ENCODE results near the gene RPH3AL.

RPH3AL gene

GRCh38 chr17:269616-270514 is 82.7 kb downstream of the RPH3AL start:
- DNase-seq (ENCODE audit: low read depth, low spot score) = no peak
- no peak overlapping the region for H3K27ac ChIP-seq

- DNase-seq (ENCODE audit: low read depth, low spot score) = no peak
- no peak overlapping the region for H3K27ac ChIP-seq
Observed at GRCh38 chr17:266701-267667, 85.6 kb downstream of the RPH3AL start.

- DNase-seq (ENCODE audit: low read depth, low spot score) = no peak
- H3K27ac ChIP-seq = no peak overlapping the region
Observed at GRCh38 chr17:266219-266618, 86.4 kb downstream of the RPH3AL start.

GRCh38 chr17:265718-266117 is 86.9 kb downstream of the RPH3AL start:
- no peak for DNase-seq (ENCODE audit: low read depth, low spot score)
- no peak overlapping the region for H3K27ac ChIP-seq

- no peak for DNase-seq (ENCODE audit: low read depth, low spot score)
- H3K27ac ChIP-seq = no peak overlapping the region
Observed at GRCh38 chr17:263773-264172, 88.8 kb downstream of the RPH3AL start.

- no peak overlapping the region for H3K27ac ChIP-seq
- no peak for DNase-seq (ENCODE audit: low read depth, low spot score)
Observed at GRCh38 chr17:263271-263670, 89.3 kb downstream of the RPH3AL start.

GRCh38 chr17:261635-262034 is 91.0 kb downstream of the RPH3AL start:
- no peak overlapping the region for H3K27ac ChIP-seq
- DNase-seq (ENCODE audit: low read depth, low spot score) = no peak

GRCh38 chr17:260944-261343 is 91.7 kb downstream of the RPH3AL start:
- H3K27ac ChIP-seq = no peak overlapping the region
- no peak for DNase-seq (ENCODE audit: low read depth, low spot score)

GRCh38 chr17:260031-260791 is 92.4 kb downstream of the RPH3AL start:
- no peak for DNase-seq (ENCODE audit: low read depth, low spot score)
- H3K27ac ChIP-seq = no peak overlapping the region

- H3K27ac ChIP-seq = no peak overlapping the region
- DNase-seq (ENCODE audit: low read depth, low spot score) = no peak
Observed at GRCh38 chr17:259341-259976, 93.1 kb downstream of the RPH3AL start.

- DNase-seq (ENCODE audit: low read depth, low spot score) = no peak
- no peak overlapping the region for H3K27ac ChIP-seq
Observed at GRCh38 chr17:258906-259305, 93.7 kb downstream of the RPH3AL start.

GRCh38 chr17:258045-258734 is 94.4 kb downstream of the RPH3AL start:
- no peak overlapping the region for H3K27ac ChIP-seq
- no peak for DNase-seq (ENCODE audit: low read depth, low spot score)

GRCh38 chr17:253091-253846 is 99.3 kb downstream of the RPH3AL start:
- DNase-seq (ENCODE audit: low read depth, low spot score) = no peak

GRCh38 chr17:252456-252855 is 100.2 kb downstream of the RPH3AL start:
- no peak for DNase-seq (ENCODE audit: low read depth, low spot score)
- no peak overlapping the region for H3K27ac ChIP-seq

More at GRCh38 chr17:253091-253846, 99.3 kb downstream of the RPH3AL start:
- no peak overlapping the region for H3K27ac ChIP-seq

GRCh38 chr17:251531-251930 is 101.1 kb downstream of the RPH3AL start:
- no peak for DNase-seq (ENCODE audit: low read depth, low spot score)
- no peak overlapping the region for H3K27ac ChIP-seq

- no peak for DNase-seq (ENCODE audit: low read depth, low spot score)
- no peak overlapping the region for H3K27ac ChIP-seq
Observed at GRCh38 chr17:250487-251300, 101.9 kb downstream of the RPH3AL start.

- H3K27ac ChIP-seq = no peak overlapping the region
- DNase-seq (ENCODE audit: low read depth, low spot score) = no peak
Observed at GRCh38 chr17:249236-249993, 103.2 kb downstream of the RPH3AL start.
